HepG2 (cell line): Measurements from ENCODE around the gene GRID1. TPM values are rescaled to one million over a fixed set of nuclear protein-coding genes. Genes with fewer than 3 reads are reported as not detected.
"Not testable (repeated sequence)": the region's sequence is repeated elsewhere in the genome, so short reads cannot be mapped to it uniquely, and the experiment has no call there.

Source experiments
- ATAC-seq: fragments of 200-7000 bp; cut with Tn5 transposase; 3 replicates; pipeline ENCODE4 v1.9.1; 2020; ENCODE audit warnings: mild to moderate bottlenecking, moderate library complexity
- BruUV-seq: library from RNA; stranded (reverse); fragments of 400-500 nt; replicated peaks from 2 replicates; lab custom pipeline; 2021; lab: Mats Ljungman, UMichigan
- CTCF ChIA-PET: fragments of 300-600 bp; formaldehyde crosslinking; extraction: SDS; loops from one replicate; lab custom pipeline; 2021; ENCODE audit warnings: low total read pairs, inconsistent platforms, low intra/inter-chr PET ratio; lab: Yijun Ruan, JAX
- POLR2A ChIA-PET: fragments of 350-600 bp; sonication (Branson Sonifier 250); formaldehyde crosslinking; loops from one replicate; lab custom pipeline; 2020; ENCODE audit warnings: antibody characterized with exemption, inconsistent platforms; lab: Yijun Ruan, JAX
- DNase-seq: peaks from one replicate; pipeline ENCODE4 v3.0.0-alpha.2; 2015; ENCODE audit warnings: low spot score
- FAIRE-seq: peaks from 3 replicates; lab custom pipeline; 2011; peaks lifted over from hg19 to GRCh38; lab: Jason Lieb, UNC
- H2AFZ ChIP-seq: one replicate; pipeline ENCODE4 v1.6.1; 2011; ENCODE audit warnings: low read length, inconsistent platforms
- H3K27ac ChIP-seq: fragments of 300-600 bp; 3 replicates; pipeline ENCODE4 v1.8.0; 2011; ENCODE audit warnings: mixed run types, mild to moderate bottlenecking, mixed read lengths, low read length, inconsistent platforms; ENCODE audit not compliant: insufficient read depth; ENCODE audit errors: extremely low read length
- H3K27me3 ChIP-seq, 2 experiments: fragments of 200-600 bp in 1 of 2; 2 replicates in 1 of 2; 3 replicates in 1 of 2; pipeline versions ENCODE4 v1.6.0 to v1.8.0; 2011; ENCODE audit warnings: low read length in 2 of 2, mild to moderate bottlenecking in 2 of 2, moderate library complexity in 2 of 2, inconsistent platforms in 1 of 2; ENCODE audit not compliant: insufficient read depth in 2 of 2, control insufficient read depth in 1 of 2
- H3K36me3 ChIP-seq, 2 experiments: fragments of 200-600 bp in 1 of 2; replicated peaks in 1 of 2; 2 replicates in 1 of 2; 3 replicates in 1 of 2; pipeline versions ENCODE4 v1.5.1 to v1.8.0; 2011; ENCODE audit warnings: low read length in 2 of 2, inconsistent platforms in 1 of 2; ENCODE audit not compliant: insufficient read depth in 2 of 2, control insufficient read depth in 1 of 2
- H3K4me1 ChIP-seq: 2 replicates; pipeline ENCODE4 v1.5.1; 2012; ENCODE audit warnings: low read length, inconsistent platforms; ENCODE audit not compliant: insufficient read depth
- H3K4me2 ChIP-seq: 2 replicates; pipeline ENCODE4 v1.6.0; 2011; ENCODE audit warnings: low read depth, low read length, inconsistent platforms
- H3K4me3 ChIP-seq, 3 experiments: fragments of 200-600 bp in 1 of 3; sonication (generic), shearing (Covaris generic) in 1 of 3; replicated peaks in 1 of 3; 2 replicates each; pipeline ENCODE4 v1.5.1; 2011 to 2016; ENCODE audit warnings: low read length in 3 of 3, inconsistent platforms in 2 of 3, low read depth in 2 of 3, mild to moderate bottlenecking in 2 of 3, control low read depth in 1 of 3, mixed read lengths in 1 of 3; ENCODE audit not compliant: insufficient read depth in 1 of 3
- H3K79me2 ChIP-seq: one replicate; pipeline ENCODE4 v1.6.1; 2011; ENCODE audit warnings: low read length, inconsistent platforms; ENCODE audit not compliant: insufficient read depth
- H3K9ac ChIP-seq: 2 replicates; pipeline ENCODE4 v1.6.0; 2011; ENCODE audit warnings: mild to moderate bottlenecking, low read depth, low read length, inconsistent platforms; ENCODE audit not compliant: insufficient read depth
- H3K9me3 ChIP-seq: 2 replicates; pipeline ENCODE4 v1.5.1; 2012; ENCODE audit warnings: mild to moderate bottlenecking, low read length
- H4K20me1 ChIP-seq: 2 replicates; pipeline ENCODE4 v1.6.0; 2011; ENCODE audit warnings: inconsistent platforms, mild to moderate bottlenecking, low read length, moderate library complexity; ENCODE audit not compliant: insufficient read depth
- BCLAF1 ChIP-seq: fragments of 450-650 bp; IDR thresholded peaks from 2 replicates; pipeline ENCODE4 v1.6.1; 2017; ENCODE audit warnings: mild to moderate bottlenecking
- GABPB1 ChIP-seq: IDR thresholded peaks from 2 replicates; pipeline ENCODE4 v1.6.1; 2016; ENCODE audit warnings: mild to moderate bottlenecking, missing genetic modification reagents, moderate library complexity, missing compliant biosample characterization
- KLF13 ChIP-seq: sonication (generic); formaldehyde crosslinking; IDR thresholded peaks from 2 replicates; pipeline ENCODE4 v1.4.0; 2020; ENCODE audit warnings: mild to moderate bottlenecking, missing genetic modification reagents
- MAFF ChIP-seq: IDR thresholded peaks from 2 replicates; pipeline ENCODE4 v1.6.1; 2011; ENCODE audit warnings: low read depth, low read length, improper control_type of control experiment
- SKI ChIP-seq: fragments of 450-650 bp; IDR thresholded peaks from one replicate; pipeline ENCODE4 v1.6.1; 2018; ENCODE audit warnings: mild to moderate bottlenecking; ENCODE audit not compliant: partially characterized antibody
- WGBS: methylation state at CpG from one replicate; pipeline ENCODE4 v1.1.6; 2017; ENCODE audit warnings: low lambda C conversion rate; 5-methylcytosine and 5-hydroxymethylcytosine counted together
- in situ Hi-C: cut with HindIII; loops from 2 replicates; pipeline ENCODE4 v1.10.0; 2017; ENCODE audit warnings: low pct_unique_long_range_greater_than_20kb; ENCODE audit not compliant: extremely low pct_ligation_motif_present
- intact Hi-C: fragments of 100-400 bp; cut with micrococcal nuclease; formaldehyde crosslinking; loops from one replicate; pipeline ENCODE4 v1.10.0; 2022; ENCODE audit not compliant: unreplicated experiment
- polyA plus RNA-seq, 8 experiments: library from polyadenylated mRNA; depleted of rRNA in 3 of 8; stranded (reverse) in 7 of 8; unstranded in 1 of 8; fragments of >200 nt; fragmentation: Illumina TruSeq in 4 of 8; extraction: Trizol in 4 of 8; gene quantifications; 2 replicates each; pipeline versions ENCODE4 v1.2.1 to v1.2.3, GENCODE V29; 2011 to 2016; ENCODE audit warnings: low read depth in 4 of 8, missing spikeins in 1 of 8, mixed read lengths in 1 of 8; ENCODE audit not compliant: insufficient read depth in 1 of 8
- total RNA-seq, 5 experiments: library from RNA; depleted of rRNA; stranded (reverse); fragments of >200 nt; fragmentation: Illumina TruSeq; extraction: Trizol; gene quantifications; 2 replicates each; pipeline ENCODE4 v1.2.3, GENCODE V29; 2016; ENCODE audit warnings: low read depth in 1 of 5

The GRID1 gene
- total and polyA plus RNA-seq, 2 of the 13 experiments (the other 11 are each of a cell fraction or from before 2014, with no cell fraction given): 0.05 TPM; not detected in 1

GRCh38 chr10:86108696-86109095 lies 257.9 kb downstream of the GRID1 start (continued):
- TF ChIP-seq KLF13 (no peak), SKI (no peak), BCLAF1 (no peak), GABPB1 (CRISPR knock-in tag) (no peak), MAFF (no peak)

GRCh38 chr10:86107611-86108310 lies 258.8 kb downstream of the GRID1 start:
- H4K20me1 ChIP-seq, intact Hi-C loops, H3K9ac ChIP-seq, H3K27me3 ChIP-seq, H3K36me3 ChIP-seq, H3K9me3 ChIP-seq, H3K4me2 ChIP-seq, BruUV-seq, ATAC-seq, H3K79me2 ChIP-seq, CTCF ChIA-PET, DNase-seq, FAIRE-seq, H3K4me3 ChIP-seq, in situ Hi-C loops, POLR2A ChIA-PET, H3K4me1 ChIP-seq, H2AFZ ChIP-seq, H3K27ac ChIP-seq: not testable (repeated sequence)
- WGBS: 30% methylated on average over 13 of the region's 16 CpGs
